GM21737 (cell line): ENCODE results near the gene INHBB.

ENCODE experiments used
- ATAC-seq: cut with Tn5 transposase; IDR thresholded peaks from one replicate; pipeline ENCODE4 v1.9.1; 2021; ENCODE audit warnings: mild to moderate bottlenecking, moderate library complexity; ENCODE audit not compliant: unreplicated experiment

INHBB gene

GRCh38 chr2:120394764-120395163, 48.8 kb downstream of the INHBB start:
- no peak for ATAC-seq

- ATAC-seq = no peak
These were observed 49.5 kb downstream of the INHBB start for GRCh38 chr2:120395221-120396012.

- ATAC-seq = no peak
These were observed 50.3 kb downstream of the INHBB start for GRCh38 chr2:120396013-120396860.

- ATAC-seq = no peak
These were observed 51.2 kb downstream of the INHBB start for GRCh38 chr2:120396861-120397811.

- no peak for ATAC-seq
These were observed 52.4 kb downstream of the INHBB start for GRCh38 chr2:120398051-120398995.

GRCh38 chr2:120398996-120399888, 53.3 kb downstream of the INHBB start:
- no peak for ATAC-seq

GRCh38 chr2:120399889-120400240, 53.9 kb downstream of the INHBB start:
- no peak for ATAC-seq

GRCh38 chr2:120400551-120400950, 54.6 kb downstream of the INHBB start:
- no peak for ATAC-seq
